ENCODE data around the gene PITX3.

Gene PITX3

DNA sequence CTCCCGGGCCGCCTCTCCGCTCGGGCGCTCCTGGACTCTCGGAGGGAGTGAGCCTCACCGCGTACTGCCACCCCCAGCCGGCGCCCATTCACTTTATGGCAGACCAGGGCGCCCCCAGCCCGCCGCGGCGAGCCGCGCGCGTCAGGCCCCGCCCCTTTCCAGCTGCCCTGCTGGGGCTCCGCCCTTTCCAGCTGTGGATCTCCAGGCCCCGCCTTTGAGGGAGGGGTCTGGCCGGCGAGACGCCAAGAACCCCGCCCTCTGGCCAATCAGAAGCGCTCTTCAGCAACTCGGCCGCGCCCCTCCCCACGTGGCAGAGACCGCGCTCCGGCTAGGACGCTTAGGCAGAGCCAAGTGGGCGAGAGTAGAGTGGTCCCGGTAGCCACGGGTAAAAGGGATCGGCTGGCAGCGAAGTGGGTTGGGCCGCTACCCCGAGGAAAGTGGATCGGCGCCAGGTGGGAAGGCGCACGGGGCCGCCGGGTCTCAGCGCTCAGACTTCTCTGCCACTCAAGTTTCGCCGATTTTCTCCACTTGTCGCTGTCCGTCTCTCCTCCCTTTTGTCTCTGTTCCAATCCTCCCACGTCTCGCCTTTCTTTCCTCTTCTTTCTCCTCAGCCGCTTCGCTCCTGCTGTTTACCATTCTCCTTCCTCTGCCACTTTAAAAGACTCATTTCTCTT, at the start of gene PITX3:
Gene PITX3 (minus strand): TSS at position 69 of the 674 bp plus-strand sequence. CDS start 9,432 bp downstream, outside the sequence.
- DNase-seq (ENCODE audit: low spot score): peak; percentile 93

DNA sequence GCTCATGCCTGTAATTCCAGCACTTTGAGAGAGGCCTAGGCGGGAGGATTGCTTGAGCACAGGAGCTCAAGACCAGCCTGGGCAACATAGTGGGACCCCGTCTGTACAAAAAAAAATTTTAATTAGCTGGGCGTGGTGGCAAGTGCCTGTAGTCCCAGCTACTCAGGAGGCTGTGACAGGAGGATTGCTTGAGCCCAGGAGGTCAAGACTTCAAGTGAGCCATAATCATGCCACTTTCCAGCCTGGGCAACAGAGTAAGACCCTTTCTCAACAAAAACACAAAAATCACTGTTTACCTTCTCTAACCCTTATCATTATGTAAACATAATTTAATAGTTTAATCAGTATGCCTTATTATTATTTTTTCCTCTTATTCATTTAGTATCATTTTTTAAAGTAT, 48.5 kb upstream of the PITX3 start:
- DNase-seq (ENCODE audit: low spot score): no peak

DNA sequence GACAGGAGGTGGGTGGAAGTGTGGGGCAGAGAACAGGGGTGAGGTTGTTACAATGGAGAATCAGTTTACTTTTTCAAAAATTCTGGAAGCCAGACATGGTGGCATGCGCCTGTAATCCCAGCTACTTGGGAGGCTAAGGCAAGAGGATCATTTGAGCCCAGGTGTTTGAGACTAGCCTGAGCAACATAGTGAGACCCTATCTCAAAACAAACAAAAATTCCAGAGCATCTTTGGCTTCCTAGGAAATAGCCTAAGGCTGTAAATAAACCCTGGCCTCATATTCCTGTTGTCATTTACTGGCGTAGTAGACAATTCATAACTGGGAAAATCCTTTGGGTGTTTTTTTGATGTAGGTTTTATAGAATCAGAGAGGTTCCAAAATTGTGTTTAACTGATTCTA, 48.0 kb upstream of the PITX3 start:
- no peak for DNase-seq (ENCODE audit: low spot score)

DNA sequence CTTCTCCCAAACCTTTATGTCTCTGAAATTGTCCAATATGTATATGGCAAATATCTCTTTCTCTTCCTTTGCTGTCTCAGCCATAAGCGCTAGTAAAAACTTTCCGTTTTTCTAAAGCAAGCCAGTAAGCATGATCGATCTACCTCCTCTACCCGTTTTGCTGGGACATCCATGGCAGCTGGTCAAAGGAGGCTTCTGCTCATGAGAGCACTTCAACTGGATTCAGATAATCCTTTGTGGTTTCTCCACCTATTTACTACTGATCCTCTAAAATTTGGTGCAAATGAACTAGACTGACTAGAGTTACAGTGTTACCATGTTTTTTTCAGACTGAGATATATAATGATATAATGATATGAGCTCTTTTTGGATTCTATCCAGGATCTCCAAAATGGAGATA, 46.7 kb upstream of the PITX3 start:
- DNase-seq (ENCODE audit: low spot score): no peak

DNA sequence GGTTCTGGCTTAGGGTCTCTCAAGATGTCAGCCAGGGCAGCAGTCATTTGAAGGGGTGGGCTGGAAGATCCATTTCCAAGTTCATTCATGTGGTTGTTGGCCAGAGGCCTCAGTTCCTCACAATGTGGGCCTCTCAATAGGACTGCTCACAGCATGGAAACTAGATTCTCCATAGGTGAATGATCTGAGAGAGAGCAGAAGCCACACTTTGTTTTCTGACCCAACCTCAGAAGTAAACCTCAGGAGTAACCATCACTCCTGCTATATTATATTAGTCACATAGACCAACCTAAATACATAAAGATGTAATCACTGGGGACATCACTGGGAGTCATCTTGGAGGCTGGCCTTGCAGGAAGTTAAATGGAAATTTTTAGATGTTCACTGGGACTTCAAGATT, 46.2 kb upstream of the PITX3 start:
- DNase-seq (ENCODE audit: low spot score): no peak

DNA sequence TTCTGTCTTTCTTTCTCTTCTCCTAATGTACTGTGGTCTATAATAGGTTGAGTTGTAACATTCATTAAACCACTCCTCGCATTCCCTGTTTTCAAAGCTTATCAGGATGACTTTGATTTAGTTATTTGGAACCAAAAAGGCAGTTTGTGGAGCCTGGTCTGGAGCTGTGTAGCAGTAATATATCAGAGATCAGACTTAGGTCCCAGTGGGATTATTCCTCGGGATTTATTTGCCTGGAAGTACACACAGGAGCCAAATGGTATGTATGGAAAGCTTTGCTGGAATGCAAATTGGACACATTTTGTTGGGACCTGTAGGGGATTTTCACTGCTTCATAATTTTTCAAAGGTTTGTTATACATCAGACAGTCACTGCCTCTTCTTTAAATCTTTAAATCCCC, 44.9 kb upstream of the PITX3 start:
- DNase-seq (ENCODE audit: low spot score): no peak

DNA sequence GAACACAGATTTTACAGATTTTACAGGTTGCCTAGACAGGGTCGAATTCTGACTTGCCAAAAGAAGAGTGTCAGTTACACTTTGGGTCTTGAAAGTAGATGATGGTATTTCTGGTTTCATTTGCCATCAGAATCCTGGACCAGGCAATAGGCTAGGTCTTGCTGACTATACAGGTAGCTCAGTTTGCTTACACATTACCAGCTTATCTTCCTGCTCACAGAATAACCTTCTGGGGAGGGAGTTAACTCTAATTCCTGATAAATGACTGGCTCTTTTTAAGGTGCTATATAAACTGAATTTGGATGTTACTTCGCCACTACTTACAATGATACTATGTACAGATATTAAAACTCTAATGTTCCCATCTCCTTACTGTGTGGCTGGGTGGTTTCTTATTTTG, 43.8 kb upstream of the PITX3 start:
- no peak for DNase-seq (ENCODE audit: low spot score)

DNA sequence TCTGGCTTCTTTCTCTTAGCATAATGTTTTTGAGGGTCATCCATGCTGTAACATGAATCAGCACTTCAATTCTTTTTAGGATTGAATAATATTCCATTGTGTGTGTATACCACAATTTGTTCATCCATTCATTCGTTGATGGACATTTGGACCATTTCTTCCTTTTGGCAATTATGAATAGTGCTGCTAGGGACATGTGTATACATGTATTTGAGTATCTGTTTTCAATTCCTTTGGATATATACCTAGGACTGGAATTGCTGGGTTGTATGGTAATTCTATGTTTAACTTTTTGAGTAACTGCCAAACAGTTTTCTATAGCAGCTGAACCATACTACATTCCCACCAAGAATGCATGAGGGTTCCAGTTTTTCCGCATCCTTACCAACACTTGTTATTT, 43.2 kb upstream of the PITX3 start:
- no peak for DNase-seq (ENCODE audit: low spot score)

DNA sequence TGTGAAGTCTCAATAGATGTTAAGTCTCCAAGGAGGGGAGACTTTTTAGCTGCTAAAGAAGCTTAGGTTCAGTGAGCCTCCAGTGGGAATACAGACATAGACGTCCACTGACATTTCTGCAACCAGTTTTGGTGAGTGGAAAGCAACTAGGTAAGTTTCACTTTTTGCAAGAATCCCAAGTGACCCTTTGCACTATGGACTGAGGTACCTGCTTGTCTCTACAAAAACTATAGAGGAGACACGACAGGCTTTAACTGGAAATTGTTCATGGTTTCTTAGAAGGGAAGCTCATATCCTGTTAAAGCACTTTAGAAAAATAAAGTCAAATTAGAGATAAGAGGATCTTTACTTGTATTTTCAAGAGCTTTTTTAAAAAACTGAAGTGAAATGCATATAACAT, 42.6 kb upstream of the PITX3 start:
- no peak for DNase-seq (ENCODE audit: low spot score)

DNA sequence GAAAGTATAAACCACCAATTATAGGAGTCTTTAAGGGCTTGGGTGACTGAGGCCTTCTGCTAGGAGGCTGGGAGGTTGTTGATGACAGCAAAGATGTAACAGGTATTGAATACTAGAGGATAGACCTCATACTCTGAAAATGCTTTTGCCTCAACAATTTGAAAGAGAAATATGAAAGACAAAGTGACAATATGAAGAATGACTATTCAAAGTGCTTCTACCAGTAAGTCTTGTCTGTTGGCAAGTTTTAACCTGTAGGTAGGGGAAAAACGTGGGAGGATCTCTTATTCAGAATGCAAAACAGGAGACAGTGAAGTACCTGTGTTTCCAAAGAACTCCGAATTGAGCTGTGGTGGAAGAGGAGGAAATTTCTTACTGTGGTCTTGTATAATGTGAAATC, 42.2 kb upstream of the PITX3 start:
- no peak for DNase-seq (ENCODE audit: low spot score)

DNA sequence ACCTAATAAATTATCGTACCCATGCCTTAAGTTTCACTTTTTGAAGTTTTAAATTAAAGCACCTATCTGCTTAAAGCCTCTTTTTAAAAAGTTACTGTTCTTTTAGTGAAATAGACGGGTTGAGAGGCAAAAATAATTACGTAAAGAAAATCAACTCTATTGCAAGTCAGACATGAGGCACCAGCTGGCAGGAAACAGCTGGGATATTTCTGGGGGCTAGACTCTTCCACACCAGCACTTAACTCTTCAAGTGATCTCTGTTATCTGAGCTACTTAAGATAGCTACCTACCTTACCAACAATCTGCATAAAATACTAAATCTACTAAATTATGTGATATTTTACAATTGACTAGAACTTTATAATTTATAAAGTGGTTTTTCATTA, 39.8 kb upstream of the PITX3 start:
- DNase-seq (ENCODE audit: low spot score): no peak

DNA sequence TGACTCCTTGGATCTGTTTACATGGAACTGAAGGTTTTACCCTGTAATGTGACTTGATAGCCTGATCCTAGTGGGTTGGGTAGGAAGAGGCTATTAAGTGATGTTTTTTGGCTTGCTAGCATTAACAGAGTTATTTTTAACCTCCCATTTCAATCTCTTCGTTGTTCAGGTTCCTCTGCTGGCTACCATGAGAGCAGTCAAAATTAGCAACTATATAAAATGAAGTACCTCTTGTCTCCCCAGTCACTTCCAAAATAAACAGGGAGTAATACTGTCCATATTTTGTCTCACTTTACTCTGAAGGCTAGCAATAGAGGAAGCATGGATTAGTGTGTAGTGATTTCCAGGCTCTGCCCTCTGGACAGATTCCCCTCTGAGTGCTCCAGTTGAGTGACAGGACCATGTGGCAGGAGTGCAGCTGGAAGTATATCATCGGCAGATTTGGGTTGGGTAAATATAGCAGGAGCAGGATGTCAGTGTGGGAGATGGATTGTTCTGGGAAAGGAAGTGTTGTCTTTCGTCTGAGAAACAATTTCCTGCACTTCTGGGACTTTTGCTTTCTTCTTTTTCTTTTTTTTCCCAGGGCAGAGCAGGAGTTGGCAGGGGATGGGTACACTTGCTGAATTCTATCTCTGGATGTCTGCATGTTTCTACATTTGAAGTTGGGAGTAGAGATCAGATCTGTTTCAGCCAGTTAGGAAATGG, 39.2 kb upstream of the PITX3 start:
- no peak for DNase-seq (ENCODE audit: low spot score)

DNA sequence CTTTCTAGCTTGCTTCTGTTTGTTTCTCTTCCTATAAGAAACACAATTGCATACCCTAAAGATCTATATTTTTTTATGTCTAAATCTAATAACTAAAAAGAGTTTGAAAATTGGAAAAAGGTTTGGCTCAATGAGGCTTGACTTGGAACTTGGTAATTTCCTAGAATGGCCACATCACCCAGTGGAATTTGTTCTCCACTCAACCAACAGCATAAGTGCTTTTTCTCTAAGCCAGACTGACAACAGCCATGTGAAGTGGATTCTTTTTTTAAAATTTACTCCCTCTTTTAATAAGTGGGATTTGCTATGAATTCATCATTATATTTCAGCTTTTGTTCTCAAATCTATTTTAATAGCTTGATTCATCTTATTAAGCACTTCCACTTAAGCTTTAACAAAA, 37.8 kb upstream of the PITX3 start:
- no peak for DNase-seq (ENCODE audit: low spot score)

DNA sequence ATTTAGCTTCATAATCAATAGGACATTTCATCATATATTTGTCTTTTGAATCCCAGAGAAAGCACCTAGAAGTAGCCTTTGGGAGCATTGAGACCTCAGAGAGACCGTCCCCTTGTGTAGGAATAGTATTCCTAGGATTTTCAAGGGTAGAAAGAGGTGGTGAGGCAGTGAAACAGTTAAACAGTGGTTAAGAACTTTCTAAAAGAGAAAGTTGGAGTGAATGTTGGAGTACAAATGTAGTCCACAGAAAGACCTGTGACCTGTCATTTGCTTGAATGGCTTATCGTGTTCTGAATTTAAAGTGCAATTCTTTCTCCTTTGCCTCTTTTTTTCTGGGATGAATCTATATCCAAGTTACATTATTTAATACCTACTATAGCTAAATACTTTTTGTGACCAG, 34.0 kb upstream of the PITX3 start:
- no peak for DNase-seq (ENCODE audit: low spot score)

DNA sequence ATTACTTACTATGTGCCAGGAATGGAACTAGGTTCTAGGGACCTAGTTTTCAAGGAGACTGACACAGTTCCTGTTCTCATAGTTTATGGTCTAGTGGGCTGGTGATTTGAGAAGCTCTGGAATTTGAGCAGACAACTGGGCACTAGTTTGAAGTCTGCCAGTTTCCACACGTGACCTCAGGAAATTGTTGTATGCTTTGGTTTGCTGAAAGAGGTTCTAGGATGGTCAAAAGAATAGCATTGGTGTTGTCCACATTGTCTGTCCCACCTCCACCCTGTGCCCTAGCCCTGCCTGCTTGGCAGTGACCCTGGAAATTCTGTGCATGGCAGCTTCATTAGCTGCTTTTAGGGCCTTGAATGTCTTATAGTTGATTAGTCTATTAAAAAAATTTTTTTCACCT, 32.8 kb upstream of the PITX3 start:
- DNase-seq (ENCODE audit: low spot score): no peak

DNA sequence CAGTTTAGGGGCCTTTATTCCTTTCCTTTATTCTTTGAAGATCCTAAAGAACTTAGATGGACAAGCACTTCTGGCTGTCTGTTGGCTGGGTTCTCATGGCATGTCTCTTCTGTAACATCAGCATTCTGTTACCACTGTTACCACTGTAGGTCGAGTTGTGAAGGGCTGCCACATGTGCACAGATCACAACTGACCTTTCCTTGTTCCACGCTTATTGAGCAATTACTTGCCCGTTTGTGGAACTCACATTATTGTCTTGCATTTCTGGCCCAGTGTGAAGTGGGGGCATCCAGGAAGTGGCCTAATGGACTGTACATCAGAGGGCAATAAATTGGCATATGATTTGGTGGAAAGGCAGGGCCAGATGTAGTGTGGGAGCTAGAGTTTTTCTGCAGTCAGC, 27.7 kb upstream of the PITX3 start:
- no peak for DNase-seq (ENCODE audit: low spot score)

DNA sequence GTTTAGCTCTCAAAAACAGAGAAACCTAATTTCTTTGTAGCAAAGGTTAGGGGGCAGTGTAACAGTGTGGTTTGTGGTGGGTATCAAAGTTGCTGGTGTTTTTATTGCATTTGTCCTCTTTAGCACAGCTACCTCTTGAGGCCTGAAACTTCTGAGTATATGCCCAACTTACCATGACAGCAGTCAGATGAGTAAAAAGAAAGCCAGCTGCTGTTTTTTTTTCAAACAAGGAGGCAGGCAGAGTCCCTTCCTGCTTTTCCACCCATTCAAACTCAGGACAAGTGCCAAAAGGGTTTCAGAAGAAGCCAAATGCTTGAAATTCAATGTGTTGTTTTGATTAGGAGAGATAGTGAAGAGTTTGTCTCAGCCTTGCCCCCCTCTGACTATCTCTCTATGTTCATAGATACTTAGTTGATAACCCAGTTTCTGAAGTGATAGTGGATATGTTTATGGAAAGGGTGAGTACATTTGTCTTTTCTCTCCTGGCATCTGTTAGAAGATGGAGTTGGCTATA, 27.1 kb upstream of the PITX3 start:
- no peak for DNase-seq (ENCODE audit: low spot score)

DNA sequence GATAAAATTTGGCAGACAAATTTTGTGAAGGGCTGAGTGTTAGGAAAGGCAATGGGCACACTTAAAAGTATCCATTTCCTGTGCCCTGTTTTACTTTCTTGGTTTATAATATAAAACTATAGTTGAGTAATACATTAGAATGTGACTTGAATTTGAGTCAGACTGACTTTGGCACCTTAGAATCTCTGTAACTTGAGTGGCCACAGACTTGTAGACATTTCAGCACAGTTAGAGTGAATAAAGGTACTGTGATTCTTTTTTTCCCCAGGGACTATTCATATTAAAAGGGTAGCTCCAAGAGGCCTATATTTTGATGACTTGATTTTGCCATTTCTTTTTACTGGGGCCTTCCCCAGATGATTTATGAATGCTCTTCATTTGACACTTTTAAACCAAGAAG, 26.4 kb upstream of the PITX3 start:
- no peak for DNase-seq (ENCODE audit: low spot score)

DNA sequence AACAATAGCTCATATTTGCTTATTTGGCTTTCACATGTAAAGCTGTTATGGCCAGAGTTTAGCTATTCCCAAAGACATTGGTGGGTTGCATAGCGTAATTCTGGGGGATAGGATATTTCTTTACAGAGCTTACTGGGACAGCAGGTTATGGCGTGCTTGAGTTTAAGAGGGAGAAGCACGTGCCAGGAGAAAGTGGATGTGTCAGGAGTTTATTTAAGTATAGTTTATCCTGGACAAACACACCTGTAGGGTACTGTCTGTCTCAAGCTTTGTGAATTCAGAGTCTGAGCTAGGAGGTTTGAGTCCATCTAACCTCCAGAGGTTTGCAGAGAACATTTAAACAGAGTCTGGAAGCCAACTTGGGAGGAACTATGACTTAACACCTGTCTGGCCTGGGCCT, 25.4 kb upstream of the PITX3 start:
- no peak for DNase-seq (ENCODE audit: low spot score)

DNA sequence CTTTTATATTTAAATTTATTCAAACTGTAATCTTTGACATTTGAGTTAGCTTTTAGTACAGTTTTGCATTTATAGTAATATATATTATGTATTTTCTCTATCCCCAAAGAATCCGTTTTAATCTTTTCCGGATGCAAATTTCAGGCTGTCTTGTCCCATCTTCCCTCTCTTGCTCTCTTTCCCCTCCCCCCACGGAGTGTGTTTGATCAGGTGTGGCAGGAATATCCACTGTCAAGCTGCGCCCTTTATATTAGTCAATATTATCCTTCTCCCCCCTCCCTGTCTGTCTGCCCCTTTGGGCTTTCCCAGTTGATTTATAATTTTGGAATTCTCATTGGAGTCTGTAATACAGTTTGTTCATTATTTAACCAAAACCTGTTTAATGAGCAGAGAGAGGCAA, 23.1 kb upstream of the PITX3 start:
- no peak for DNase-seq (ENCODE audit: low spot score)

DNA sequence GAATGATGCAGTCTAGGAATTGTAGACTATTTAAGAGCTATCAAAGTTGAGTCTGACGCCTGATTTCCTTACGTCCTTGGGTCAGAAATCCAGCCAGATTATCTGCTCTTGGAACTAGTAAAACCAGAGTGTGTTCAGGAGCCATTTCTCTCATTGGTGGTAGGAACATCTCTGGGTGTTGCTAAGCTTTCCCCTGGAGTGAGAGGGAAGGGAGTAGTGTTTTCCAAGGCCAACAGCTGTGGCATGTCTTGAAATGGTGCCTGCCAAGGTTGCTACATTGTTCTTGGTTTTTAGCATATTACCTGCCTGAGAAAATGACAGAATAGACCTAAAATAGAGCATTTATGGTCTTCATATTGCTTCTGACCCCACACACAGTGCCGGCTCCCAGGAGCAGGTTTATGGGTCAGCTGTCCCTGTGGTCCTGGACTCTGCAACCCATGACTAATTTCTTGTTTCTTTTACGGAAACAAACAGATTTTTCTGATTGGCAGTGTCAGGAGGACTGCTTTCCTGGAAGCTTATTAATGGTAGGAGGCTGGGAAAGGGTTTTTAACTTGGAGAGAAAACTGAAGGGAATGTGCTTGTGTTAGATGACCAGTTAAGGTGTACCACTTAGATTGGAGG, 21.5 kb upstream of the PITX3 start:
- no peak for DNase-seq (ENCODE audit: low spot score)

DNA sequence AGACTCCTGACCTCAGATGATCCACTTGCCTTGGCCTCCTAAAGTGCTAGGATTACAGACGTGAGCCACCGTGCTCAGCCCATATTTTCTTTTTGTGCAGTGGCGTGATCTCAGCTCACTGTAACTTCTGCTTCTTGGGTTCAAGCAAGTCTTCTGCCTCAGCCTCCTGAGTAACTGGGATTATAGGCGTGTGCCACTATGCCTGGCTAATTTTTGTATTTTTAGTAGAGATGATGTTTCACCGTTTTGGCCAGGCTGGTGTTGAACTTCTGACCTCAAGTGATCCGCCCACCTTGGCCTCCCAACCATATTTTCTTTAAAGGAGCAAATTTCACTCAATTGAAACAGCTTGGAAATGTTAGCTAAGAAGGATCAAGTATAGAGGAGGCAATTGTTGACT, 20.5 kb upstream of the PITX3 start:
- DNase-seq (ENCODE audit: low spot score): no peak

DNA sequence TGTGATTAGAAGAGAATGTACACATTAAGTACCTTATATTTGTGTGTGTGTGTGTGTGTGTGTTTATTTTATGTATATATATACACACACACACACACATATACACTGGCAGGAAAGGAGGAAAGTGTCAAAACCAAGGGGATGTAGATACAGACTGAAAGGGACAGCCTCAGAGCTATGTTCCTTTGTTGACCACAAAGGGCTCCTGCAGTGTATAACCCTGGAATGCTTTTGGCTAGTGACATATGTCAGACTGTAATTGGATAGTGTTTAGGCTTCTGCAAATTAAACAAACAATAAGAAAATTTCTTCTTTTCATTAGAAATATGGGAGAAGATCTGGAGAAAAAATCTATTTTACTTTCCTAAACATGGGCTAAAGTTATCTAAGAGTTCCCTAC, 19.9 kb upstream of the PITX3 start:
- DNase-seq (ENCODE audit: low spot score): no peak

DNA sequence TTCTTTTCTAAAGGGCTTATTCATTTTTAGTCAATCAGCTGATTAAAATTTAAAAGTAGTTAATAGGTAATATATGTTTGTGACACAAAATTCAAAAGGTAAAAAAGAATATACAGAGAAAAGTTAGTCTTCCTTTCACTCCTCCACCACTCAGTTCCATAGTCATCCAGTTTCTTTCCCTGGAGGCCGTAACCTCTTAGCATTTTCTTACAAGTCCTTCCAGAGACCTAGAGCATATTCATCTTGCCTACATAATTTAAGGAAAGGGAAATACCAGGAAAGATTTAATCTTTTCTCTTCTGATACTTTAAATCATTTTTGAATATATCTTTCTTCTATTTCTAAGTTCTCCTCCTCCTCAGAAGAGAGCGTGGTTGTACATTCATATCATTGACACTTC, 14.1 kb upstream of the PITX3 start:
- no peak for DNase-seq (ENCODE audit: low spot score)

Data from COLO829 (cell line).